HG02610 (cell line): ENCODE data around the gene SIGLEC7.
"Not testable (repeated sequence)": the region's sequence is repeated elsewhere in the genome, so short reads cannot be mapped to it uniquely, and the experiment has no call there.

Experiments
- ATAC-seq: cut with Tn5 transposase; IDR thresholded peaks from one replicate; pipeline ENCODE4 v1.9.1; 2021; ENCODE audit warnings: mild to moderate bottlenecking, moderate library complexity; ENCODE audit not compliant: unreplicated experiment

SIGLEC7 gene

GRCh38 chr19:51164215-51164614 is 22.1 kb downstream of the SIGLEC7 start:
- ATAC-seq, result no peak

DNA sequence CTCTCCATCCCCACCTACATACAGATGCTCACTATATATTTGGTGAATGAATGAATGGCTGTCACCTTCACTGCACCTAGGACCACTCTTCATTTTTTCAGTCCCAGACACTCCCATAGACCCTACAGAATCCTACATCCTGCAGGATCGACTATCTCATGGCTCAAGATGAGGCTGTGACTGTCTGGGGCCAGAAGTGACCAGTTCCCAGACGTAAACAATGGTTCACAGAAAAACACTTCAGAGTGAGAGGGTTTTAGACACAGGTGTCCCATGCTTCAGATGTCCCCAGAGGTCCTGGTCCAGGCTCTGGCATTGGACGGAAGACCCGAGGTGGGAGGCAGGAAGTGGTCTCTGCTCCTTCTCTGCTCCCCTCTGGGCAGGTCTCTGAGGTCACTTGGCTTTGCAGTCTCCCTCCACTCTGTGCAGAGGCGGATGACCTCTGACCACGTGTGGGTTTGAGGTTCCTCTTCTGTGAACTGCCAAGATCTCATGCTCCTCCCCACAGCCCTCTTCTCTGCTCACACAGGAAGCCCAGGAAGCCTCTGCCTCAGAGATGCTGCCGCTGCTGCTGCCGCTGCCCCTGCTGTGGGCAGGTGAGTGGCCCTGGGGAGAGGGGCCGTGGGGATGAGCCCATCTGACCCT is 24.9 kb downstream of the SIGLEC7 start:
- ATAC-seq, result no peak

DNA sequence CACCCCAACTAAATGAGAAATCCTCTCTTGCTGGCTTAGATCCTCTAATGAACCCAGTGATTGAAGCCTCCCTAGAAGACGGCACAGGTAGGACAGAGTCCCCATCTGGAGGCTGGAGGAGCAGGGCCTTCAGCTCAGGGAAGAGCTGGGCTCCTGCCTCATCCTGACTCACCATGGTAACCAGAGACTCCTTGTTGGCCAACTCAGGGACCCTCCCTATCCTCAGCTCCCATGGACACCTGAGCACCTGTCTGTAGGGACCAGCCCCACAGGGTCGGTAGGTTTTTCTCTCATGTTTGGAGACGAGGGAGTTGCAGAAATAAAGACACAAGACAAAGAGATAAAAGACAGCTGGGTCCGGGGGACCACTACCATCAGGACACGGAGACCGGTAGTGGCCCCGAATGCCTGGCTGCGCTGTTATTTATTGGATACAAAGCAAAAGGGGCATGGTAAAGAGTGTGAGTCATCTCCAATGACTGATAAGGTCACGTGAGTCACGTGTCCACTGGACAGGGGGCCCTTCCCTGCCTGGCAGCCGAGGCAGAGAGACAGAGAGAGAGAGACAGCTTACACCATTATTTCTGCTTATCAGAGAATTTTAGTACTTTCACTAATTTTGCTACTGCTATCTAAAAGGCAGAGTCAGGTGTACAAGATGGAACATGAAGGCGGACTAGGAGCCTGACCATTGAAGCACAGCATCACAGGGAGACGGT is 26.6 kb downstream of the SIGLEC7 start:
- no peak for ATAC-seq

- not testable (repeated sequence) for ATAC-seq
These were observed 27.3 kb downstream of the SIGLEC7 start for GRCh38 chr19:51169283-51169918.

- ATAC-seq, result no peak
These were observed 30.1 kb downstream of the SIGLEC7 start for GRCh38 chr19:51172223-51172622.

- no peak for ATAC-seq
These were observed 31.6 kb downstream of the SIGLEC7 start for GRCh38 chr19:51173681-51174080.

GRCh38 chr19:51179256-51179655 is 37.2 kb downstream of the SIGLEC7 start:
- no peak for ATAC-seq

DNA sequence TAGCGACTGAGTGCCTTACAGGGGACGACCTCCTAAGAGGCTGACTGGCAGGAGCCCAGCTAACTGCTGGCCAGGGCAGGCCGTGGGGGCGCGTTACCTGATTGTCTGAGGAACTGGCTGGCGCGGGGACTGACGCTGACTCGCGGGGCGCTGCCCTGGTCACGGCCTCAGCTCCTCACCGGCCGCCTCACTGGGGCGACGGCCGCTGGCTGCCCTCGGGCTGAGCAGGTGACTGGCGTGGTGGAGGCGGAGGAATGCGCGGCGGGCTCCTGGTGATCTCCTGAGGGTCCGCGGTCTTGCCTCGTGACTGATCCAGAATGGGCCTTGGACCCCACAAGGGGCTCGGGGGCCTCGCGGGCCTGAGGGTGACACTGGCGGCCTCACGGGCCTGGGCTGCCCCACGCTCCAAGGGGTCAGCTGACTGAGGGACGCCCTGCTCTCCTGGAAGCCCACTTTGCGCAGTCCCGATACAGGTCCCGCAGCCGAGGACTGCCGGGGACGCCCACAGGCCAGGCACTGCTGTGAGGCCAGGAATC is 39.3 kb downstream of the SIGLEC7 start:
- ATAC-seq, result no peak

- no peak for ATAC-seq
These were observed 39.9 kb downstream of the SIGLEC7 start for GRCh38 chr19:51181913-51182419.

DNA sequence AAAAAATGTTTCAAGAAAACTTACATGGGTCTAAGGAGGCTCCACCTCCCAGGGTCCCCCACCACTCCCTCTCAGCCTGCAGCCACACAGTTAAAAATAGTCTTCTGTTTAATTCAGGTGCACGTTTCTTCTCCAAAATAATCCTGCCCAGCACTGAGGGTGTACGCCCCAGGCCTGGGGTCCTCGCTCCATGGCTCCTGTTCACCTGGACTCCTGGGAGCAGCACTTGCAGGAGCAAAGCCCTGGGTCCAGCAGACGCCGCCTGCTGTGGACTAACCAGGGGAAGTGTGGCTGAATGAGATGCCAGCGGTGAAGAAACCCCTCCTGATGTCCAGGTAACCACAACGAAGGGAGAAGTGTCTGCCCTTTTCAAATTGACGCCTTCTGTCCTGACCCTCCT is 41.5 kb downstream of the SIGLEC7 start:
- no peak for ATAC-seq

GRCh38 chr19:51185069-51185867 is 43.2 kb downstream of the SIGLEC7 start:
- ATAC-seq, result no peak

- no peak for ATAC-seq
These were observed 43.7 kb downstream of the SIGLEC7 start for GRCh38 chr19:51185868-51186215.

GRCh38 chr19:51186323-51186722 is 44.2 kb downstream of the SIGLEC7 start:
- ATAC-seq, result no peak

GRCh38 chr19:51187395-51188226 is 45.5 kb downstream of the SIGLEC7 start:
- ATAC-seq, result no peak

- ATAC-seq, result no peak
These were observed 46.1 kb downstream of the SIGLEC7 start for GRCh38 chr19:51188227-51188559.

- no peak for ATAC-seq
These were observed 50.6 kb downstream of the SIGLEC7 start for GRCh38 chr19:51192689-51193088.

DNA sequence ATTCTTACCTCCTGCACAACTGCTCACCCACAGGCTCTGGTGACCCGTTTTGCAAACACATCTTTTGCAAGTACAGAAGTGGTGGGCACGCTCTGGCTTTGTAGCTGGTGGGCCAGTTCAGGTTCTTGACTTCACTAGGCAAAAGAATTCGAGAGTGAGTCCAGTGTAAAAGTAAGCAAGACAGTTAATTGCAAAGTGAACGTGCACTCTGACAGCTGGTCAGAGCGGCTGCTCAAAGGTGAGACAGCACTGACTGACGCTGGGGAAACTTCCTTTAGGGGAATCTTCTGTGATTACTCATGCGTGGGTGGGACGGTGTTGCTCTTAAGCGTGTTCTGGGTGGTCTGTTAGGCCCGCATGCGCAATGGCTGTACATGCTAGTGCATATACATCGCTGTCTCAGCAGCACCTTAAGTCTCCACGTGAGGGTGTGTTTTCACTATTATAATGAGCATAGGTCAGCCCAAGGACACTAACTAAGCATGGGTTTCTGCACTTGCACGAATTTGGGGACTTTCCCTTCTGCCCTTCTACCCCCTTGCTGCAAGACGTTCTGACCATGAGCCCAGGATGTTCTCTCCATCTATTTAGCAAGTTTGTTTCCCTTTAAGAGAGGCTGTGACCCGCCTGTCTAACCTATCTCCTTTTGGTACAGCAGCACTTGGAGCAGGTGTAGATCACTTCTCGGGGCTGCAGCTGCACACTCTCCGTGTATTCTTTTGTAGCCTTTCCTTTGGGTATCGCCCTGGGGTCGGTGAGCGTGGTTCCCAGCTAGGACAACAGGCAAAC is 52.6 kb downstream of the SIGLEC7 start:
- ATAC-seq, result no peak

- no peak for ATAC-seq
These were observed 53.1 kb downstream of the SIGLEC7 start for GRCh38 chr19:51195316-51195586.

- no peak for ATAC-seq
These were observed 53.5 kb downstream of the SIGLEC7 start for GRCh38 chr19:51195616-51196015.

- ATAC-seq, result no peak
These were observed 54.1 kb downstream of the SIGLEC7 start for GRCh38 chr19:51196181-51196580.
